SJSA1 (cell line): Measurements from ENCODE around the gene SASS6. TPM values are rescaled to one million over a fixed set of nuclear protein-coding genes. Genes with fewer than 3 reads are reported as not detected.

Experiments used
- DNase-seq, 2 experiments: peaks; one replicate each; pipeline ENCODE4 v3.0.0-alpha.2; 2015 to 2020; ENCODE audit warnings: low spot score in 2 of 2, low read depth in 1 of 2
- H3K27ac ChIP-seq: fragments of 250-450 bp; sonication (Bioruptor Pico); 2 replicates; pipeline ENCODE4 v1.5.1; 2020; ENCODE audit warnings: mild to moderate bottlenecking, moderate library complexity
- H3K27me3 ChIP-seq: fragments of 250-450 bp; sonication (Bioruptor Pico); replicated peaks from 2 replicates; pipeline ENCODE4 v1.5.1; 2020; ENCODE audit warnings: mild to moderate bottlenecking, moderate library complexity
- H3K36me3 ChIP-seq: fragments of 250-450 bp; sonication (Bioruptor Pico); 2 replicates; pipeline ENCODE4 v1.5.1; 2020; ENCODE audit warnings: mild to moderate bottlenecking
- H3K4me1 ChIP-seq: fragments of 250-450 bp; sonication (Bioruptor Pico); replicated peaks from 2 replicates; pipeline ENCODE4 v1.6.1; 2021; ENCODE audit warnings: mild to moderate bottlenecking
- H3K4me3 ChIP-seq: fragments of 250-450 bp; sonication (Bioruptor Pico); 2 replicates; pipeline ENCODE4 v1.5.1; 2020; ENCODE audit warnings: mild to moderate bottlenecking
- H3K9me3 ChIP-seq: fragments of 250-450 bp; sonication (Bioruptor Pico); replicated peaks from 2 replicates; pipeline ENCODE4 v1.5.1; 2020; ENCODE audit warnings: mild to moderate bottlenecking
- total RNA-seq: library from RNA; depleted of rRNA; stranded (reverse); fragments of >200 nt; shearing (Covaris generic); gene quantifications from 2 replicates; pipeline ENCODE4 v1.2.3, GENCODE V29; 2014

SASS6 gene
- total RNA-seq, 1 experiment from 2014 or later: 11.3 TPM

DNA sequence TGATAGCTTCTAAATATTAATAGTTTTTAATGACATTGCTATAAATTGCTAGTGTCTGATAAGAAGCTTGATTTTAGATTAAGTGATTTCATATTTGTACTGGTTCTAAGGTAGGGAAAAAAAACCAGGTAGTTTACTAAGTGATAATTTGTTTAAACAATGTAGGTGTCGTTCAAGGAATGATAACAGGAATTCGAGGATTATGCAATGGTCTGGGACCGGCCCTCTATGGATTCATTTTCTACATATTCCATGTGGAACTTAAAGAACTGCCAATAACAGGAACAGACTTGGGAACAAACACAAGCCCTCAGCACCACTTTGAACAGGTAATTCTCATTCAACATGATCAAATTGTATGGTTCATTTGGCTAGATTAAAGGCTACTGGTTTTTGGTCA, 52.4 kb downstream of the SASS6 start:
- no peaks in the 10 kb centered on the region for H3K9me3 ChIP-seq
- no peak overlapping the region for H3K4me3 ChIP-seq
- no peak for DNase-seq
- H3K4me1 ChIP-seq: no peaks in the 10 kb centered on the region
- peaks cover 60% of the 10 kb centered on the region for H3K36me3 ChIP-seq
- H3K27ac ChIP-seq: no peak overlapping the region
- no peaks in the 10 kb centered on the region for H3K27me3 ChIP-seq

DNA sequence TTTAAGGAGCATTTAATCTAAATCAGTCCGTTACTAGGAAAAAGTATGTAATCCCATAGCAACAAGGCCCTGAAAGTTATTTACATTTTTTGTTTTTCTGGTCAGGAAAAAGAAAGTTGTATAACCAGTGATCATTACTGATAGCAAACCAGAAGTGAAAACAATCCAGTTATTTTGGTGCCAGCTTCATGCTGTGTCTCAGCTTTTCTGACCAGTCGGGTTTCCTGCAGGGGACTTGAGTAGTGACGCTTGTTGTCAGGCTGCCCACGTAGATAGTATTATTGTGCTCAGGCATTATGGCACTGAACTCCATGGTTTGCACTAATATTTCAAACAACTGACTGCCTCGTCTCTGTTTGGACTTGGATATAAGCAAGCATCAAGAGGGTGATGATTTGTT, 55.2 kb downstream of the SASS6 start:
- Histone ChIP-seq H3K36me3 (peaks cover 74% of the 10 kb centered on the region), H3K27ac (no peak overlapping the region), H3K4me1 (no peaks in the 10 kb centered on the region), H3K4me3 (no peak overlapping the region), H3K27me3 (no peaks in the 10 kb centered on the region), H3K9me3 (no peaks in the 10 kb centered on the region)
- no peak for DNase-seq

DNA sequence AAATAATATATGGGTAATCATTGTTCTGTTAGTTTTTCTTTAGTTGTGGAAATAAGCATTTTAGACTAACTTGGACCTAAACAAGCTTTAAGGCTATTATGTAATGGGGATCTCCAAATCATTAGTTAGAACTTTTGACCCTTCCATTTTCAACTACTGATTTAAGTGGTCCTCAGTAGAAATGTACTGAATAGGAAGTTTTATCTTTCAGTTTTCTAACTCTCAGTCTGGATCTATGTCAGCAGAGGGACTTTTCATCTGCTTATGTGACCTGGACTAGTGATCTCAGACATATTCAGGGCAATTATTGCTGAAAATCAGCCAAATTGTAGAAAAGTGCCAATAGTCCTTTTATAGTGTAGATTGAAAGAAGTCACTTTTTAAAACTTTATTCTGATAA, 56.0 kb downstream of the SASS6 start:
- DNase-seq: no peak
- Histone ChIP-seq H3K27ac (no peak overlapping the region), H3K4me3 (no peak overlapping the region), H3K36me3 (peaks cover 76% of the 10 kb centered on the region), H3K27me3 (no peaks in the 10 kb centered on the region), H3K4me1 (no peaks in the 10 kb centered on the region), H3K9me3 (no peaks in the 10 kb centered on the region)

DNA sequence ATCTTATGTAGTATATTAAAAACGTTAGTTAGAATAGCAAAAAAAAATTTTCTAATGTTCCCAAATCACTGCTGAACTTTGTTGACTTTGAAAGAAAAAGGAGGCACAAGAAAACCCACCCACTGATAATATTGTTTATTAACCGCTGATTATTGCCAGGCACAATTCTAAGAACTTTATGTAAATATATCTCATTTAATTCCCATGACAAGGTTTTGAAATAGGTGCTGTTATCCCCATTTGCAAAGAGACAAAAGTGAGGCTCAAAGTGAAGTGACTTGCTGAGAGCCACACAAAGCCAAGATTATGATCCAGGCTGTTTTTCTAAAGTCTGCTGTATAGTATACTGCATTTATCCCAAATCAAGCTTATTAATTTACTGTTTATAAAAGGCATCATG, 56.4 kb downstream of the SASS6 start:
- Histone ChIP-seq H3K4me1 (no peaks in the 10 kb centered on the region), H3K4me3 (no peak overlapping the region), H3K27ac (no peak overlapping the region), H3K27me3 (no peaks in the 10 kb centered on the region), H3K9me3 (no peaks in the 10 kb centered on the region), H3K36me3 (peaks cover 76% of the 10 kb centered on the region)
- no peak for DNase-seq

DNA sequence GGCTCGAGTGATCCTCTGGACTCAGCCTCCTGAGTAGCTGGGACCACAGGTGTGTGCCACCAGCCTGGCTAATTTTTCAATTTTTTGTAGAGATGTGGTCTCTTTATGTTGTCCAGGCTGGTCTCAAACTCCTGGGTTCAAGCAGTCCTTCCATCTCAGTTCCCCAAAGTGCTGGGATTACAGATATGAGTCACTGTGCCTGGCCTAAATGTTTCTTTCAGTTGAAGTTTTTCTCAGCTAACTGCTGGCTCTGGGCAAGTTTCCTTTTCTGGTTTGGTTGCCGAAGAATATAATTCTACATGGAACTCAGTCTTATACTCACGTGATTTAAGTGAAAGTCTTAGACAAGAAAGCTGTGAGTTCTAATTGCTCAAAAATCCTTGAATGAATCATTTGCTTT, 57.0 kb downstream of the SASS6 start:
- H3K27me3 ChIP-seq: no peaks in the 10 kb centered on the region
- H3K4me1 ChIP-seq: no peaks in the 10 kb centered on the region
- H3K27ac ChIP-seq: no peak overlapping the region
- peaks cover 73% of the 10 kb centered on the region for H3K36me3 ChIP-seq
- H3K4me3 ChIP-seq: no peak overlapping the region
- no peak for DNase-seq
- H3K9me3 ChIP-seq: no peaks in the 10 kb centered on the region

DNA sequence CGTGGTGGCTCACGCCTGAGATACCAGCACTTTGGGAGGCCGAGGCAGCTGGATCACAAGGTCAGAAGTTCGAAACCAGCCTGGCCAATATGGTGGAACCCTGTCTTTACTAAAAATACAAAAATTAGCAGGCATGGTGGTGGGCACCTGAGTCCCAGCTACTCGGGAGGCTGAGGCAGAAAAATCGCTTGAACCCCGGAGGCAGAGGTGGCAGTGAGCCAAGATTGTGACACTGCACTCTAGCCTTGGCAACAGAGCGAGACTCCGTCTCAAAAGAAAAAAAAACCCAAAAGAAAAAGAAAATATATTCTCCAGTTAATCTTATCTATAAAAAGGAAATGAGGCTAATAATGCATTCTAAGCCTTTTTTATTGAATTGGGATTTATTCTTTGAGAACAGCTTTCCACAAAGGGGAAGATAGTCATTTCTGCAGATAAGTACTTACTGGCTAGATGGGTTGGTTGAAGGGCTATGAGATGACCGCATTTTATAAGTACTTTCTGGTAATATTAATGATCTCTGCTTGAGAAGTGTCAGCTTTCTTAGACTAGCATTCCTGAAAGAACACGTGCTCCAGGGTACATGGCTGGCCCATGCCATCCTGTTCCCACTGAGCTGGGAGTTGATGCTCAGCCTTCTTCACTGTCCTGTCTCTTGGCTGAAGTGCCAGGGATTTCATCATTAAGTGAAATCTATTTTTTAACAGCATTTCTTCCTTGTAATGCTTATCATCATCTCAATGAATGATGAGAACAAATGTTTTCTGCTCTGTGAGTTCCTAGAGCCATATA, 57.9 kb downstream of the SASS6 start:
- no peaks in the 10 kb centered on the region for H3K27me3 ChIP-seq
- H3K9me3 ChIP-seq: no peaks in the 10 kb centered on the region
- peaks cover 73% of the 10 kb centered on the region for H3K36me3 ChIP-seq
- H3K4me1 ChIP-seq: no peaks in the 10 kb centered on the region
- DNase-seq: no peak
- no peak overlapping the region for H3K27ac ChIP-seq
- H3K4me3 ChIP-seq: no peak overlapping the region

DNA sequence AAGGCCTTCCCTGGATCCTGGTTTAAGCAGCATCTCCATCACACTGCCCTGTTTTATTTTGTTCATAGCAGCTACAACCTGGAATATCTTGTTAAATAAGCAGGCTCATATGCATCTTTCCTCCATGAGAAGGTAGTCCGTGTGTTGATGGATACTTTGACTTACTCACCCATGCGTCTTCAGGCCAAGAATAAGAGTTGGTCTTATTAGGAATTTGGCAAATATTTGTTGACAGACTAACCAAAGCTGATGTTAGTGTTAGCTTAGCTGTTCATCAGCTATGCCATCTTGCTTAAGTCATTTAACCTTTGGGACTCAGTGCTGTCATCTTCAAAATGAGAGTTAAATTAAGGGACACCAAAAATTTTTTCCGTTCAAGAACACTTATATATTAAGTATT, 59.2 kb downstream of the SASS6 start:
- Histone ChIP-seq H3K27ac (no peak overlapping the region), H3K4me1 (no peaks in the 10 kb centered on the region), H3K4me3 (no peak overlapping the region), H3K36me3 (peaks cover 78% of the 10 kb centered on the region), H3K9me3 (no peaks in the 10 kb centered on the region), H3K27me3 (no peaks in the 10 kb centered on the region)
- DNase-seq: no peak

DNA sequence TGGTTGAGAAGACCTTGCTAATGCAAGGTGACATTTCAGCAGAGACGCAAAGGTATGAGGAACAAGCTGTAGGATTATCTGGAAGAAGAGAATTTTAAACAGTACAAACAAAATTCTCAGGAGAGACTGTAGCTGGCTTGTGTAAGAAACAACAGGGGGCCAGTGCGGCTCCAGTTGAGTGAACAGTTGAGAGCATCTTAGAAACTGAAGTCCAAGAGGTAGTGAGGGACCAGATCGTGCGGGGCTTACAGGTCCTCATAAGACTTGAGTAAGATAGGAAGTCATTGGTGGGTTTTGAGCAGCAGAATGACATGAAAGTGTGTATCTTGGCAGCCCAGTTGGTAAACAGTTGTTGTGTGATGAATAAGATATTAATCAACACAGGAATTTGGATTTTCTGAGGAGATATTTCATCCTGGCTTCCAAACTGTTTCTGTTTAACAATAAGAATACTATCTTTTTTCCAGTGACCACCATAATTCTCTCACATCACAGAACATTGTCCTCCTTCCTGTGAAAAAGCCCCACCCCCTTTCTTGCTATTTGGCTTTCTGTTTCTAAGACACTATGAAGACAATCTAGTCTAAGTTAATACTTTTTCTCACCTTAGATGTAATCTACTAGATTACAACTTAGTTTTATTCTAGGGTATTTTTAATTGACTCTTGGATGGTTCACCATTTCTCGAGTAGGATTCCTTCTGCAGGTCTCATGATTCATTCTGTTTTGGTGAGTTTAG, 62.4 kb downstream of the SASS6 start:
- Histone ChIP-seq H3K27ac (no peak overlapping the region), H3K4me3 (no peak overlapping the region), H3K9me3 (no peaks in the 10 kb centered on the region), H3K27me3 (no peaks in the 10 kb centered on the region), H3K36me3 (peaks cover 85% of the 10 kb centered on the region), H3K4me1 (no peaks in the 10 kb centered on the region)
- DNase-seq: no peak

DNA sequence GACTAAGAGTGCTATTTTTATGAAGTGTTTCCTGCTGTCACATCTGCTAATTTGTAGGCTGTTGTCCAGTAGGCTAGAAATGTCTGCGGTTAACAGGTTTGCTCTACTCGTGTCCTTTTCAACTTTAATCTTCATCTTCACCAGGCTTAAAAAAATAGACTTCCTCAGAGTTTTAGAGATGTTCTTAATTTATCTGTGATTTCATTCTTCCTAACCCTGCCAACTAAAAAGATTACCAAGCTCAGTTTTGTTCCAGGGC, 66.8 kb downstream of the SASS6 start:
- H3K27me3 ChIP-seq: no peaks in the 10 kb centered on the region
- H3K9me3 ChIP-seq: no peaks in the 10 kb centered on the region
- peaks cover 71% of the 10 kb centered on the region for H3K36me3 ChIP-seq
- no peak overlapping the region for H3K27ac ChIP-seq
- DNase-seq: no peak
- H3K4me3 ChIP-seq: no peak overlapping the region
- no peaks in the 10 kb centered on the region for H3K4me1 ChIP-seq

DNA sequence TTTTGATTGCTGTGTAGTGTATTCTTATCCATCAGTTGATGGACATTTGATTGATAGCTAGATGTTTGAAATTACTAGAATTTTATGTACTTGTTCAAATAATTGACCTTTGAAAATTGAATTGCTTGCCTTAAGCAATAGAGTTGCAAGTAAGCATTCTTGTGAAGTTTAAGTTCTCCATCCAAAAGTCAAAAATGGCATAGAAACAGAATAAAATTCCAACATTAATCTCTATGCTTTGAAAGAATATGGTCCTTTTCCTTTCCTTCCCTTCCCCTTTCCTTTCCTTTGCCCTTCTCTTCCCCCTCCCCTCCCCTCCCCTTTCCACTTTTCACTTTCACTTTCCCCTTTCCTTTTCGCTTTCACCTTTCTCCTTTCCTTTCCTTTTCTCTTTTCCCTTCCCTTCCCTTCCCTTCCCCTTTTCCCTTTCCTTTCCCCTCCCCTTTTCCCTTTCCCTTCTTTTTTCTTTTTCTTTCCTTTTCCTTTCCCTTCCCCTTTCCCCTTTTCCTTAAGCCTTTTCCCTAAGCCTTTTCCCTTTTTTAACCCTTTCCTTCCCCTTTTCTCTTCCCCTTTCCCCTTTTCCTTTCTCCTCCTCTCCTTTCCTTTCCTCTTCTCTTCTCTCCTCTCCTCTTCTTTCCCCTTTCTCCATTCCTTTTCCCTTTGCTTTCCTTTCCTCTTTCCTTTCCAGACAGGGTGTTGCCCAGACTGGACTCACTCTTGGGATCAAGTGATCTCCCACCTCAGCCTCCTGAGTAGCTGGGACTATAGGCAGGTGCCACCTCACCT, 67.4 kb downstream of the SASS6 start:
- Histone ChIP-seq H3K27me3 (no peaks in the 10 kb centered on the region), H3K4me1 (no peaks in the 10 kb centered on the region), H3K27ac (no peak overlapping the region), H3K9me3 (no peaks in the 10 kb centered on the region), H3K4me3 (no peak overlapping the region), H3K36me3 (peaks cover 71% of the 10 kb centered on the region)
- no peak for DNase-seq

DNA sequence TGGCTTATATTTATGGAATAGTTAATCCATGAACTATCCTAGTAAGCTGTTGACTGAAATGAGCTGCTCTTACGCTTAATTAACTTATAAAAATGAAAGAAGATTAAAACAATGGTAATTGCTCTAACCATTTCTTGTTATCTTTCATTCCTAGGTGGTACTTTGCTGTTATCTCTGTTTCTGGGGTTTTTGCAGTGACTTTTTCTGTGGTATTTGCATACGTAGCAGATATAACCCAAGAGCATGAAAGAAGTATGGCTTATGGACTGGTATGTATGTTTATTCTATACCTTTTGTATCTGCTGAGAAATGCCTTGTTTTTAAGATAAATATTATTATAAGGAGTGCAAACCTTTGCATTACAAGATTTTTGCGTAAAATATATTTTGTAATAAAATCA, 71.0 kb downstream of the SASS6 start:
- H3K9me3 ChIP-seq: no peaks in the 10 kb centered on the region
- H3K27ac ChIP-seq: no peak overlapping the region
- DNase-seq: no peak
- H3K27me3 ChIP-seq: no peaks in the 10 kb centered on the region
- no peak overlapping the region for H3K4me3 ChIP-seq
- H3K4me1 ChIP-seq: no peaks in the 10 kb centered on the region
- H3K36me3 ChIP-seq: peaks cover 55% of the 10 kb centered on the region

DNA sequence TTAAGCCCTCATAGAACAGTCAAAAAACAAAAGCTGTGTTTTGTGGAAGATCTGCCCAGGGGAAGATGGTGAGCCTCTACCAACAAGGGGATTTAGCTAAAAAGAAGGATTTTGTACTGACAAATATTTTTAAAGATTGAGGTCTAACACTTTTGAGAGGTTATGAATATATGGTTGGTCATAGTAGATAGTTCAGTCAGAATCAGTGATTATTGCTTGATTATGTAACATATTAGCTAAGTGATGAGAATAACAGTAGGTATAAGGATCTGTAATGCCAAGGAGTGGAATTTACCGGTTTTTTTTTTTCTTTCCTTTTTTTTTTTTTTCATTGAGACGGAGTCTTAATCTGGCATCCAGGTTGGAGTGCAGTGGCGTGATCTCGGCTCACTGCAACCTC, 79.0 kb downstream of the SASS6 start:
- Histone ChIP-seq H3K9me3 (no peaks in the 10 kb centered on the region), H3K4me3 (no peak overlapping the region), H3K27me3 (no peaks in the 10 kb centered on the region), H3K36me3 (peaks cover 23% of the 10 kb centered on the region), H3K27ac (no peak overlapping the region), H3K4me1 (no peaks in the 10 kb centered on the region)
- DNase-seq: no peak

DNA sequence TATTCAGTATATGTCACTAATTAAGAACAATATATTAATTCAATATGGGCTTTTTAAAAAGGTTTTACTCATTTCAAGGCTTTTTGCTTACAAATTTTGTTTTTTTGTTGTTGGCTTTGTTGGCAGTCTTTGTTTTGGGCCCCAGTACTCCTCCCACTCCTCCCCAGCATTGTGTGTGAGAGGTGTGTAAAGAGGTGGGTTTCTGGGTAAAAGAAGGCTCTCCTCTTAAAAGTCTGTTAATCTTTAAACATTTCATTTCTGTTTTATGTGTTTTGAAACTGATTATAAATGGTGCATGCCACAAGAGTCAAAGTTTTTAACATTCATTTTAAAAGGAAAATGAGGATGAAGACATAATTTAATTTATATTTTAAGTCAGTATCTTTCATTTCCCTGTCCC, 79.6 kb downstream of the SASS6 start:
- Histone ChIP-seq H3K9me3 (no peaks in the 10 kb centered on the region), H3K27ac (no peak overlapping the region), H3K36me3 (peaks cover 21% of the 10 kb centered on the region), H3K4me3 (no peak overlapping the region), H3K4me1 (no peaks in the 10 kb centered on the region), H3K27me3 (no peaks in the 10 kb centered on the region)
- DNase-seq: no peak

DNA sequence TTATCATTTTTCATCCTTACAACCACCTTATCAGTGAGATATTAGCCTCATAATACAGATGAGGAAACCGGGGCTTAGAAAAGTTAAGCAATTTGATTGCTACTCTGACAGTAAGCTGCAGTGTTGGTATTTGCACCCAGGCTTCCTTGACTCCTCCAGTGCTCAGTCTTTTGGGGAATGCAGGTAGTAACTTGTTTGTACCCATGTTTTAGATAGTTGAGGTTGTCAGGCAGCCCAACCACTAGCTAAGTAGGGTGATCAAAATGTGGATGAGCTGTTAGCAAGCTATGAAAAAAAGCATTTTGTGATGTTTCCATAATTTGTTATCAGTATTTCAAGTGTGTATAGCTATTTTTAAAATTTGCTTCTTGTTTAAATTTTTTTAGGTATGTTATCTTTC, 80.8 kb downstream of the SASS6 start:
- Histone ChIP-seq H3K36me3 (peaks cover 13% of the 10 kb centered on the region), H3K9me3 (no peaks in the 10 kb centered on the region), H3K4me3 (no peak overlapping the region)

More for the DNA sequence above, 80.8 kb downstream of the SASS6 start:
- no peak for DNase-seq
- Histone ChIP-seq H3K27ac (no peak overlapping the region), H3K4me1 (no peaks in the 10 kb centered on the region), H3K27me3 (no peaks in the 10 kb centered on the region)
